GM12874 (cell line): Measurements from ENCODE around the gene SEPHS1.

ENCODE experiments used
- CTCF ChIP-seq: IDR thresholded peaks from 2 replicates; pipeline ENCODE4 v1.5.1; 2011; ENCODE audit warnings: low read depth, mild to moderate bottlenecking, control low read depth, low read length, moderate library complexity; ENCODE audit not compliant: insufficient read depth

Gene SEPHS1

DNA sequence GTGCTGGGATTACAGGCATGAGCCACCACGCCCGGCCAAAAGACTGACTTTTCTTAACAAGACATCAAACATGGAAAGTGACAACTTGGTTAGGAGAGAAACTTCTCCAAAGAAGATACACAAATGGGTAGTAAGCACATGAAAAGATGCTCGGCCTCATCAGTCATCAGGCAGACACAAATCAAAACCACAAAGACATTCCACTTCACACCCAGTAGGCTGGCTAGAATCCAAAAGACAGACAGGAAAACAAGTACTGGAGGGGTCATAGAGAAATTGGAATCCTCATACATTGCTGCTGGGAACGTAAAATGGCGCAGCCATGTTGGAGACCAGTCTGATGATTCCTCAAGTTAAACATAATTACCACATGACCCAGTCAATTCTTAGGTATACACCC is 16.4 kb downstream of the SEPHS1 start:
- no peak for TF ChIP-seq CTCF

DNA sequence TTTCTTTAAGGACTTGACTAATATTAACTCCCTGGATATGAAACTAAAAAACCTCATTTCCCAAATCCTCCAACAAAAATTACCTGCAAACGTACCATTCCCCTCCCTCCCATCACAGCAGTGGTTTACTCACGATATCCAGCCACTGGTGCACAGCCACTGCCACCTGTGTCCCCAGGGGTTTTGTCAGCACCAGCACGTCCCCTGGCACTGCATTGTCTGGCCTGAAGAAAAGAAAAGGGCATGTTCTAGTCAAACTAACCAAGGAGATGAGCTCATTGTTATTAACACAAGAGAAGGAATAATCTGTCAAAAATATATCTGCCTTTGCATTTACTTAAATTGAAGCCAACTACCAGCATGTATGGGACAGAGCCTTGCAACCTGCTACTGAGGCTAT is 18.5 kb downstream of the SEPHS1 start:
- no peak for TF ChIP-seq CTCF

GRCh38 chr10:13328613-13329012 is 19.5 kb downstream of the SEPHS1 start:
- no peak for TF ChIP-seq CTCF

DNA sequence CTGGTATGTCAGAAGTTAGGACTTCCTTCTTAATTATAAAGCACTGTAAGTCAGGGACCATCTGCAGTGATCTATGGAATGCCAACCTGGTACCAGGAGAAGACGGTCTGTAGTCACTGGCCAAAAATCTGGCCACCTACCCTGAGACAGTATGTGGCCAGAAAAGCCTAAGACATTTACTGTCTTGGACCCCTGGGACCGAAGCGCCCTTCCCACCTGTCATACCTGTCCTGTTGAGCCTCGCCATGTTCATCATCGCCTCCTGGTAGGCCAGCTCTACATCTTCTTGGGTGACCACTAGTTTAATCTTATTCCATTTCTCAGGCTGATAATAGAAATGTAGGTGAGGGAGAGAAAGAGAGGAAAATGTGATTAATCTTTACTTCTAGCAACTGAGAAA is 20.0 kb downstream of the SEPHS1 start:
- no peak for TF ChIP-seq CTCF

DNA sequence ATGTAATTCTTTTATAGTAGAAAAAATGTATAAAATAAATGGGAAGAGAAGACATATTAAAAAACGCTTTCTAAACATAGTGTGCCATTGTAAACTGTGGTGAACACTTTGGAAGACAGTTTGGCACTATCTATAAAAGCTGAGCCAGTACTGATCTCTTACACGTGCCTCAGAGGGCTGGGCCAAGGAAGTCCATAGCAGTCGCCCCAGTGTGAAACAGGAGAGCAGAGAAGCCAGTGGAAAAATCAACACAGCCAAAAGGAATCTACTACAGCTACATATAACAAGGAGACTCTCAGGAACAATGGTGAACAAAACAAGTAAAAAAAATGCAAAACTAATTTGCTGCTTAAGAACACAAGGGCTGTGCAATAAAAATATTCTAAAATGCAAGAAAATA is 20.6 kb downstream of the SEPHS1 start:
- no peak for TF ChIP-seq CTCF

DNA sequence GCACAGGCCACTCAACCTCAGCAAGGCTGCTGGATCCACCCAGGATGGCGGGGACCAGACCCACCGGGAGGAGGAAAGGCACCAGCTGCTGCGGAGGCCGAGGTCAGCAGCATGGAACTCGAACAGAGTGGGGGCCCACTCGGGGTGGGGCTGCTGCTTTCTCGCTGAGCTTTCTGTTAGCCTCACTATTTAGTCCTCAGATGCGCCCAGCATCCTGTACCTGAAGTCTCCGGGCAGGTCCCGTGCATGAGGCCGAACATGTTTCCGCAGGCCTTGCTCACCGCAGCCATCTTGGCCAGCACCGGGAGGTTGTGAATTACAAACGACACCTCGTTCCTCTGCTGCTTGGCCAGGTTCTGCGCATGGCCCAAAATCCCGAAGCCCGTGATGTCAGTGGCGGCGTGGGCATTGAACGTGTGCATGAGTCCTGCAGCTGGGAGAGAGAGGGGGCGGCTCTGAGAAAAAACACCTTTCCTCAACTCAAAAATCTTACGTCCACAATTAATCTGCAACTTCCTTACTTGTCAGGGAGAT is 25.4 kb downstream of the SEPHS1 start:
- no peak for TF ChIP-seq CTCF

DNA sequence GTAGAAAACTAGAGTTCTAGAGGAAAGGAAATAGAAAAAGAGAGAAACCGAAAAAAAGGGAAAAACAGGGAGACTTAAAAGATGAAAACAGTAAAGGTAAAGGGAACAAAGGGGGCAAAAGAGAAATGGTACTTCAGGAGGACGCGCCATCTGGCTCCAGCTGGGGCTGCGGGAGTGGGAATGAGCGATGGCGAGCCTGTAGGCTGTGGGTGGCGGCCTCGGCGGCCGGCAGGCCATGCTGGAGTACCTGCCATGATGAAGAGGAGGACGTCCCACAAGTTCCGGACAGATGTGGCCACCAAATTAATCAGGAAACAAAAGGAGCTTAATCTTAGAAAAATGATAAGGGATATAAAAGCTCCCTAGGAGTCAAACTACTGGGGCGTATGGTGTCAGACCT is 26.5 kb downstream of the SEPHS1 start:
- no peak for TF ChIP-seq CTCF

DNA sequence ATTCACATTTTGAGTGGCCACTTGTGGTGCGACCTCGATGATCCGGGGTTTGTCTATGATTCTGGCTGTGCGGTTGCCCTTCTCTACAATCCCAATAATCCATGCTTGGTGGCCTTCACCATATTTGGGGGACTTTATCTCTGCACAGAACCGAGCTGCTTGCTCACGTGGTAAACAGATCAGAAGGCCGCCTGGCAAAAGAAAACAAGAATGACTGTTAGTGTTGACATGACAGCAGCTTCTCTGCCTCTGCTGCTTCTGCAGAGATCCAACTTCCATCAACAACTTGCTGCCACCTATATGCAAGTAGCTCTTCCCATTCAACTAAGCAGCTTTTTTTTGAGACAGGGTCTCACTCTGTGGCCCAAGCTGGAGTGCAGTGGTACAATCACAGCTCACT is 28.9 kb downstream of the SEPHS1 start:
- TF ChIP-seq CTCF = no peak
